HK-2 (cell line): ENCODE results near the gene CTBP1.

Experiments used
- DNase-seq: peaks from one replicate; pipeline ENCODE4 v3.0.0-alpha.2; 2018; ENCODE audit not compliant: unreplicated experiment

Gene CTBP1

DNA sequence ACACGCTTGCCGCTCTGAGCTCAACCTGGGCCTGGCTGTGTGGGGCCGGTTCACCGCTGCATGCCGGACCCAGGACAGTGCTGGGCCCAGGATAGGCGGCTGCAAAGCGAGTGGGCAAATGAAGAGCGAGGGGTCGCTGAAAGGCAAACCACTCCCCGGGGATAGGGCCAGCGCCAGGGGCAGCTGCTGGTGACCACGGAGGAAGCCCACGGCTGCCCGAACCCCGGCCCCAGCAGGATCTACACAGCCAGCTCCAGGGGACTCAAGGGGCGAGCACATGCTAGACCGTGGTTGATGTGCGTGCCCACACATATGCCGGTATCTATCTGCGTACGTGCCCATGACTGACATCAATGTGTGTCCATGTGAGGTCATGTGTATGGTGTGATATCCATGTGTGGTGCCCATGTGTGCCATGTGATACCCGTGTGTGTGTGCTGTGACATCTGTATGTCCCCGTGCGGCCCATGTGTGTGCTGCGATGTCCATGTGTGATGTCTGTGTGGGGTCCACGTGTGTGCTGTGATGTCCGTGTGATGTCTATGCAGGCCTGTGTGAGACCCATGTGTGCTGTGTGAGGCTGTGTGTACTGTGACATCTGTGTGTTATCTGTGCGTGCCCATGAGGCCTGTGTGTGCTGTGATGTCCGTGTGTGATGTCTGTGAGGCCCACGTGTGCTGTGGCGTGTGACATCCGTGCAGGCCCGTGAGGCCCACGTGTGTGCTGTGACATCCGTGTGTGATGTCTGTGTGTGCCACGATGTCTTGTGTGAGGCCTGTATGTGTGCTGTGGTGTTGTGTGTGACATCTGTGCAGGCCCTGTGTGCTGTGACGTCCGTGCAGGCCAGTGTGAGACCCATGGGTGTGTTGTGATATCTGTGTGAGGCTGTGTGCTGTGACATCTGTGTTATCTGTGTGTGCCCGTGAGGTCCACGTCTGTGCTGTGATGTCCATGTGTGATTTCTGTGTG, 24.8 kb downstream of the CTBP1 start:
- no peak for DNase-seq

DNA sequence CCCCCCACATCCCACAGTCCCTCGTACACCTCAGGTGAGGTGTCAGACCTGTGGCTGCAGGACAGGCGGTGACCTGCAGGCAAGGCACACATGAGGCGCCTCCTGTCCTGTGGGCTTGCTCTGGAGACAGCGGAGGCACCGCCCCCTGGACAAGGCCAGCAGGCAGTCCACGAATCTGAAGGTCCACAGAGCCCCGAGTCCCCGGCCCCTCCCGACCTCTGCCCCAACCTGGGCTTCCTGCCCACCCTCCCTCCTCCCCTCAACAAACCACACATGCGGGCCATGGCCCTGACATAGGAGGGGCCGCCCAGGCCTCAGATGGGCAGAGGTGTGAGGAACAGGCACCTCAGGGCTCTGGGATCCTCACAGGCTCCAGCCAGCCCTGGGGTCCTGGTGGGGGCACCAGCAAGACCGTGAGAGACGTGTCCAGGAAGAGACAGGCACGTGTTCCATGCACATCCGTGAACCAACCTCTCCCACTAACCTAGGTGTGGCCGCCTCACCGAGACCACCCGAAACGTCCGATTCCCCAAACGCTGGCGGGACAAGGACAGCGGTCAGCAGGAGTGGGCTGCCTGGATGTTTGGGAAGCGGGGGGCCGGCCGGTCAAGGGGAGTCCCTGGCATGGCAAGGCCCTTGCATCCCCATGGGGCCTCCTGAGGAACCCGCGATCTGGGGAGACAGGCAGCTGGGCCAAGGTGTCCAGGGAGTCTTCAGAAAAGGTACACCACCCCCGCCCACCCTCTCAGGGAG, 25.8 kb downstream of the CTBP1 start:
- DNase-seq: no peak

DNA sequence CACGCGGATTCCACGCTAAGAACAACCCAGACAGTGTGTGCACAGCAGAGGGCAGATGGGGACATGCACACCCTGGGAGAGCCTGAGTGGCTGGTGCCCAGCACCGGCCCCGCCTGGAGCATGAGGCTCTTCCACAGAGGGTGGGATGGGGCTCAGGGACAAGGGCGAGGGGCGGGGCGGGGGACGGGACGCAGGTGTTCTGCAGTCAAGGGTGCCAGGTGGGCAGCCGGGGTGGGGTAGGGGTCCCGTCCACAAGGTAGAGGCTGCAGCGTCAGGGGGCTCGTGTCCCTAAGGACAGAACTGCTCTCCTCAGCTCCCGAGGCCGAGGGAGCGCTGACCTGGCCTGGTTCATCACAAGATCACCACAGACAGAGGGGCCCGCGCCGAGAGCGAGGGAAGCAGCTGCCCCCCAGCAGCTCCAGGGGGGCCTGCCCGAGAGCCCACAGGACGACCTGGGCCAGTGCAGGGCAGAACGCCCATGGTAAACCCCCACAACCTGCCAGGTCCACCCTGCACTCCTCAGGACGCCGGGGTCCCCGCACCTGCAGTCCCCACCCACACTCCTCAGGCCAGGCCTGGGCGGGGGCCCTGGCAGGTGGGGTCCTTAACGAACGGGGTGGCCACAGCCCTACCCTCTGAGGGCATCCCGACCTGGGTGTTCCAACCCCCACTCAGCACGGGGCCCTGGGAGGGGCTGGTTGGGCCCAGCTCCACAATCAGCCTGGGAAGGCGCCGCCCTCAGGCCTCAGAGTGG, 26.7 kb downstream of the CTBP1 start:
- no peak for DNase-seq

DNA sequence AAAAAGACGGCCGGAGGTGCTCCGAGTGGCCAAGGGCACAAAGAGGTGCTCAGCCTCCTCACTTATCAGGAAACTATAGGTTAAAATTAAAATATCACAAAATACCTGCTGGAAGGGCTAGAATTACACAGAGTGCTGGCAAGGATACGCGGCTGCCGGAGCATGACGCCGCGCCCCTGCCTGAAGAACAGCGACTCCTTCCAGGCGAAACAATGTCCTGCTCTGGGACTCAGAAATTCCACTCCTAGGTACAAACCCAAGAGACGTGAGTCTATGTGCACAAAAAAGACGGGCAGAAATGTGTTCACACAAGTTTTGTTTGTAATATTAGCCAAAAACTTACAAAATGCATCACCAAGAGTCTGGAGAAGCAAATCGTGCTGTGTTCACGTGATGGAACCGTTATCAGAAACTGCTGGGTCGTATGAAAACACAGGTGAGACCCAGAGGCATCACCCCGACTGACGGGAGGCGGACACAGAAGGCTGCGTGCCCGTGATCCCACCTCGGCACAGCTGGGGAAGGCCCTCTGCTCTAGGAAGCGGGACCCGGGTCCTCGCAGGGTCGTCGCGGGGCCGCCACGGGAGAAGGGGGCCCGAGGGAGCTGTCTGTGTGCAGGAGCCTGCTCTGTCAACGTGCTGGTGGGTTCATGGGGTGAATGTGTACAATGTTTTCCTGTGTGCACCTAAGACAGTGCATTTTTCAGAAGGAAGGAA, 27.6 kb downstream of the CTBP1 start:
- no peak for DNase-seq

DNA sequence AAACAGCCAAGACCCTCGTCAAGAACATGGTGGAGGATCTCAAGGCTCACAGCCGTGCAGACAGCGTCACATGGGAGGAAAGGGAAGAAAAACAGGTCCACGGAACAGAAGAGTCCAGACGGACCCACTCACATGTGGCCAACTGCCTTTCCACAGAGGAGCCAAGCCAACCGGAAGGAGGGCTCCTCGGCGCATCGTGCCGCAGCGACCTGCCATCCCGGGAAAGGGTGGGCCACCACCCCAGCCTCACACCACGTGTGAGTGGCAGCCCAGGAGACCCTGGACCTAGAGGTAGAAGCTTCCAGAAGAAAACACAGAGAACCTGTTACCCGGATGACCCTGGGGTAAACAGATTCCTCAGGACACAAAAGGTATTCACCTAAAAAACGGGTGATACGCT, 28.4 kb downstream of the CTBP1 start:
- DNase-seq: no peak

DNA sequence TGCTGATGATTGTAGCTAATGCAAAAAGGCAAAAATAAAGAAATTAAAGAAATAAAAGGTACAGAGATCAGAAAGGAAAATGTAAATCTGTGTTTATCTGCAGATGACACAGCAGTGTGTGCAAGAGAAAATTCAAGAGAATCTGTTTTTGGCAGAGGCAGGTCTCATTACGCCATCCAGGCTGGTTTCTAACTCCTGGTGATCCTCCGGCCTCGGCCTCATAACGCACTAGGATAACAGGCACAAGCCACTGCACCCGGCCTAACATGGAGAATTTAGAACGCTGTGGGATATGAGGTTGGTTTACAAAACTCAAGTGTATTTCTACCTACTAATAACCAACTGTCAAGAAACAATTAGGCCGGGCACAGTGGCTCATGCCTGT, 29.4 kb downstream of the CTBP1 start:
- DNase-seq: no peak

DNA sequence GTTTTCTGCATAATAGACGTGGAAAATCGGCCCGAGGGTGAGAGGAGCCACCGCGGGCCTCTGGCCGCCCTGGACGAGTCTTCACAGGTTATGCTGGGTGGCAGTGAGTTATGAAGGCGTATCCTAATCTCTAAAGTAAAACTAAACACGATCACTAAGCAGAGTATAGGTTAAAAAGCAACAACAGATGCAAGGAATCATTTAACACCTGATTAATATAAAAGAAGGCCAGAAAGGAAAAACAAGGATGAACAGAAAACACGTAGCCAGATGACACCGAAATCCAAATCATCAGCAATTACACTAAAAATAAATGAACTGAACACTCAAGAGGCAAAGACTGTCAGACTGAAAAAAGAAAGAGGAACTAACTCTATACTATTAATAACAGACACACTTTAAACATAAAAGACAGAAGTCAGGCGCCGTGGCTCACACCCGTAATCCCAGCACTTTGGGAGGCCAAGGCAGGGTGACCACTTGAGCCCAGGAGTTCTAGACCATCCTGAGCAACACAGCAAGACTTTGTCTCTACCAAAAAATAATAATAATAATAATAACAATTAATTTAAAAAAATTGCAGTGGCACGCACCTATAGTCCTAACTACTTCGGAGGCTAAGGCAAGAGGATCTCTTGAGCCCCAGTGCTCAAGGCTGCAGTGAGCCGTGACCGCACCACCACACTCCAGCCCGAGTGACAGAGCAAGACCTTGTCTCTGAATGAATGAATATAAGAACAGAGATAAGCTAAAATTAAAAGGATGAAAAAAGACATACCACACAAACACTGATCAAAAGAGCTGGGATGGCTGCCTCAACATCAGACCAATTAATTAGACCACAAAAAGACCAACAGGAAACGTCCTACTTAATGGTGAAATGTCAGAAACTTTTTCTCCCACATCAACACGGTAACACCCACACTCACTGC, 30.0 kb downstream of the CTBP1 start:
- DNase-seq: no peak

DNA sequence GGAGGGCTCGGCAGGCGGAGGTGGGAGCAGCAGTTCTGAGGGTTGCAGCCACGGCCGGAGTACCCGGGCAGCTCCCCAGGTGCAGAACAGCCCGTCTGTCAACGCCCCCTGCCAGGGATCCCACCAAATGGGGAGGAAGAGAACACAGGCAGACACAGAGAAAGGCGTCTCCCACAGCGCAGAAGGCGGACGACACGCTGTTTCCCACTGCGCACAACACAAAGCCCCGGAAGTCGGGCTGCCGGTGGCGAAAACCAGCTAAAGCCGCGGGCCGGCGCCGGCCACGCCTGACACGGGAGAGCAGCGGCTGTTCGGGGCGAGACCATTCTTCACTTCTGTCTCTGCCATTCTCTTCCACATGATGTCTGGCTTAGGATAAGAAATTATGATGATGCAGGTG, 31.6 kb downstream of the CTBP1 start:
- no peak for DNase-seq

DNA sequence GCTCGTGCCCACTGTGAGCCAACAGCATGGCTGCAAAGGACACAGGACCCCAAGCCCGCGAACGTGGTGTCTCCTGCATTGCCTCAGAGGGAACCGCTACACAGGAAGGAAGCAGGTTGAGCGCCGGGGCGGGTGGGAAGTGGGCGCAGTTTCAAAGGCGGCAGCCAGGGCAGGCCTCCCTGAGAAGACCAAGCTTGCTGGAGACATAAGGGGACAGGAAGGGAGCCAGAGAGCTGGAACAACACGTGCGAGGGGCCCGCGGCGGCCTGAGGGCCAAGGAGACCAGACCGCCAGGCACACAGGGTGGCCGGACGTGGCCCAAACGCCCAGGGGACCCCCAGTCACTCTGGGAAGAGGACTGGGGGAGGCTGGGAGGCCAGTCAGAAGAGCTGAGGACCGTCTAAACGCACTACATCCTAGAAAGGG, 32.0 kb downstream of the CTBP1 start:
- DNase-seq: no peak

DNA sequence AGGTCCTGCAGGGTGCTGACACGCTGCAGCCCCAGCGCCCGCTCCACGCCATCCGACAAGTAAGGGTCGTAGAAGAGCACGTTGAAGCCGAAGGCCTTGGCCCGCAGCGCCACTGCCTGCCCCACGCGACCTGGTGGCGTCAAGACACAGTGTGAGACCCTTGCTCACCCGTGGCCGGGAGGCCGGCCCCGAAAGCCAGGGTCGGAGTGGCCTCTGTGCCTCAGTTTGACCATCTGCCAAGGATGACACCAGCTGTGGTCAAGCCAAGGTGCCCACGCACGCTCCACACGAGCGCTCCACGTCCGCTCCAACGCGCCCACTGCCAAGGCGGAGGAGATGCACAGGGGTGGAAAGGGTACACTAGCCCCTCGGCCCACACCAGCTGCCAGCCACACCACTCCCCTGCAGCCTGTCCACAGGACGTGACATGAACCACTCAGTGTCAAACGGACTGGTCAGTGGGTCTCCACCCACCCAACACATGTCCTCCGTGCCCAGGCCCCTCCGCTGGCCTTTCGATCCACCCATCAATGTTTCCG, 32.8 kb downstream of the CTBP1 start:
- no peak for DNase-seq

DNA sequence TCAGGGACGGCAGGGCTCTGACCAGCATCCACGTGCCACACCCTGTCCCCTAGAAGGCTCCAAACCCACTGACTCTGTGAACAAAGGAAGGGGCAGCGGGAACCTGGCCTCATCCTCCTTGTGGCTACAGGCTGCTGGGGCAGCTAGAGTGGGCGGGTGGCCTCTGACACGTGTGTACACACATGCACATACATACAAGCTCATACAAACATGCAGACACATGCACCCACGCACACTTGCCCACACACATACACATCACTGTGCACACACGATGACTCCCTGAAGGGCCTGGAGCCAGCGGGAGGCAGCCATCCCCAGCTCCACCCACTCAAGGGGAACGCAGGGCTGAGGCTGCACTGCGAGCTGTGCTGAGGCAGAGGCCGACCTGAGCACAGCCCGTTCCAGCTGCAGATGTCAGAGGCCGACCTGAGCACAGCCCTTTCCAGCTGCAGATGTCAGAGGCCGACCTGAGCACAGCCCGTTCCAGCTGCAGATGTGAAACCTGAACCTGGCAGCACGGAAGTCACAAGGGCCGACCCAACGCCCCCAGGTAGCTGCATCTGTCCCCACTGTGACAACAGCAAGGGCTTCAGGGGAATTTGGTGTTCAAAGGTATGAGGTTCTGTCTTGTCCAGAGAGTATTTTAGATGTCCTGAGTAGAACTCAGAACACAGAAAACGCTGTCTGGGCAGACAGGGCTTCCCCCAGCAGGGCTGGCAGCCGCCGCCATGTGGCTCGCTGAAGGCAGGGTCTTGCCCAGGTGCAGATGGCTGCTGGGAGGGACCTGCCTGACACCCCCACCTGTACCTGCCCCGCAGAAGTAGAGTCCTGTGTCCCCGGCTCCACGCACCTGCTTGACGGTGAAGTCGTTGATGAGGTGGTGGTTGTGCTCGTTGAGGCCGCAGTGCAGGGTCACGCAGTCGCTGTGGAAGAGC, 33.5 kb downstream of the CTBP1 start:
- DNase-seq: no peak

DNA sequence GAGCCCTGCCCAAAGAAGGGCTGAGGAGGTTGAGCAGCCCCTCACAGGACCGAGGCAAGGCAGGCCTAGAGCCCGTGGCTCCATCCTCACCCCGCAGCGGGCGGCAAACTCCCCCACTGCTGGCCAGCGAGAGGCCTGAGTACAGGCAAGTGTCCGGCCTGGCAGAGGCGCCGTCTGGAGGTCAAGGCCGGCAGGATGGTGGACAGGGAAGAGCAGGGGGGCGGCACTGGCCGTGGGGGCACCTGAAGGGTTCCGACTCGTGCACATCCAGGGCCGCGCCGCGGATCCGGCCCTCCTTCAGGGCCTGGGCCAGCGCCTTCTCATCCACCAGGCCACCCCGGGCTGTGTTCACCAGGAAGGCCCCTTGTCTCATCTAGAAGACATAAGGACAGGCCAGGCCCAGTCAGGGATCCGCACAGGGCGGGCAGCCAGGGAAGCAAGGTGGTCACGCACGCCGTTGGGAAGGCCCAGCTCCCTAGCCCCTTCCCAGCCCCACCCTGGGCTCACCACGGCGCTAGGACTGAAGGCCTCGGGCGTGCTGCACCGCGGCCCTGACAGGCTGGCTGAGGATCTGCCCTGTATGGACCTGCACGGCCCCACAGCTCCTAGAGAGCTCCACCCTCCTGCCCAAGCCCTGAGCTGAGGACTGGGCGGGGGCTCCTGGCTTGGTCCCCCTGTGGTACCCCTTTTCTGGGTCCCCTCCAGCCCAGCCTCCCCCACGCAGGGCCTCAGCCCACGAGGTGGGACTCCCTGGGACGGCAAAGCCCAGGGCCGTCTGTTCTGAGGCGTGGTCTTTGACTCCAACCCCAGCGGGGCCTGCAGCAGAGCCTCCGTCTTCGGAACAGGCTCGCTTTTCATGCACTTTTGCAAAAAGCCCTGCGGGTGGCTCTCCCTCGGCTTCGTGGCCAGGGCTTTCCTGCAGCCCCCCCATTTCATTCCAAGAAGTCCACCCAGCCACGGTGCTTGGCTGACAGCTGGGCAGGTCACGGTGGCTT, 34.5 kb downstream of the CTBP1 start:
- no peak for DNase-seq

DNA sequence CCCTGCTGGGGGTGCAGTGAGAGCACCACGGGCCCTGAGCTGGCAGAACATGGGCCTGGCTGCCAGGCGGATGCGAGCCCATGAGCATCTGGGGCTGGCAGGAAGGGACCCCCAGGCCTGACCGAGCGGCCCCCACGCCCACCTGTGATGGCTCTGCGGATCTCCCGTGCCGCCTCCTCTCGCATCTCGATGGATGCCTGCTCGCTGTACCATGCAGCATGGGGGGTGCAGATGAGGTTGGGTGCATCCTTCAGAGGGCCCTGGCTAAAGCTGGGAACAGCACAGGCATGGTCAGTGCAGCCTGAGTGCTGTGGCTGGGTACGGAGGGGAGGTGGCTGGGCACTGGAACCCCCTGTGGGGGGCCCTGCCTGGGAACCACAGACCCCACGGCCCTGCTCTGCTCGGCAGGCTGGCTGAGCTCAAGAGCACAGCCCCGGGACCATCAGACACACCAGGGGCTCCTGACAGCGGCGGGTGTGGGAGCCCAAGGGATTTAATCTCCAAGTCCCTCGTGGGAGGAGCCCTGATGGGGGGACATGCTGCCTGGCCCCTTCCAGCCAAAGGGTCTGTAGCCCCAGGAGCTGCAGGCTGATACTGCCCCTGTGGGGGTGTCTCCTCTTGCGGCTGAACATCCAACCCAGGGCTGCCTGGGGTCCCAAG, 35.5 kb downstream of the CTBP1 start:
- no peak for DNase-seq

DNA sequence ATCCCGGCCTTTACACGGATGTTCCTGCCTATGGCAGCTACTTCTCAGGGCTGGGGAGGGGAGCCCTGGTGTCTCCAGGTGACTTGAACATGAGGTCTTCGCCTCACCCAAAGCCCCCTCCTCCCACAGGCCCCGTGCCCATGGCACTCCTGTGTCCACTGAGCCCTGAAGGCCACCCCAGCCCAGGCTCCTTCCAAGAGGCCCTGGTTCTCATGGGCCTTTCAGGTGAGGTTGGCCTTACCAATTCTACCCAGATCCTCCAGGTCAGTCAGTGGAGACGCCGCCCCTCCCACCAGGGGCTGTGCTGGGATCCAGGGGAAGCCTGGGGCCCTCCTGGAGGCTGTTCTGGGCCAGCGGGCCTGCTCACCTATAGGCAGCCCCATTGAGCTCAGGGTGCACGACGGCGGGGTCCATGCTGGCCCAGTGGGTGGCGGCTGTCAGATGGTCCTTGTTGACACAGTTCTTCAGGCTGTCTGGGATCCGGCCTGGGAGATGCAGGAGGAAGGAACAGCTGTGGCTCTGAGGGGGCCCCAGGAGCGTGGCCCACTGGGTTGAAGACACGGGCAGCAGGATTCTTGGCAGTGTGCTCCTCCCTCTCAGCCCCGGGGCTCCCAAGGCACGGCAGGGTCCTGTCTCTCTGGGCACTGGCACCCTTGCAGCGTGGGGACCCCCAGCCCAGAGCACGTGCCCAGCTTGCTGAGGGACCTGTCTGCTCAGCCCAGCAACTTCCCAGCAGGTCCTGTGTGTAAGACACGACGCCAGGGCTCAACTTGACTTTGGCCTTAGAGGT, 36.2 kb downstream of the CTBP1 start:
- no peak for DNase-seq

DNA sequence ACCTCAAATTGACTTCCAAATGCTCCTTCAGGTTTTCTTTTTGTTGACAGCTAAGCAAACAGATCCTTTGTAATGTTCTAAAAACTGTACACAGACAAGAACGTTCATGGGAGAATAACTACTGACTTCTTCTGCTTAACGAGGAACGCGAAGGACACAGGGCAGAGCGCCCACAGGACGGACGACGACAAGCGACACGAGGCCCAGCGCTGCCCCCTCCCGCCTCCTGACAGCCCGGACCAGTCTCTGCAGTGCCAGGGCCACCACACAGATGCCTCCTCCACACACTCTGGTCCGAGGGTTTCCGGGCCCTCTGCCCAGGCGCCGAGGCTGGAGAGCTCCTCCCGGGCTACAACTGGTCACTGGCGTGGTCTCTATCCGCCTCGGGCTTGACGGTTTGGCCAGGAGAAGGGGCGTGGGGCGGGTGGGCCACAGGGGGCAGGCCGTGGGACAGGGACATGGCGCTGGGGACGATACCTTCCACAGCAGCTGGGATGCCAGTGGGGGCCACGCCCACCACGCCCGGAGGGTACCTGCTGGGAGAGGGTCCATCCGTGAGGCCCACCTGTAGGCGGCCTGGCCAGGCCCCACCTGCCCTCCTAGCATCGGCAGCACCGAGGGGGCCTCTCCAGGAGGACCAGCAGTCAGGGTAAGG, 36.9 kb downstream of the CTBP1 start:
- DNase-seq: no peak

DNA sequence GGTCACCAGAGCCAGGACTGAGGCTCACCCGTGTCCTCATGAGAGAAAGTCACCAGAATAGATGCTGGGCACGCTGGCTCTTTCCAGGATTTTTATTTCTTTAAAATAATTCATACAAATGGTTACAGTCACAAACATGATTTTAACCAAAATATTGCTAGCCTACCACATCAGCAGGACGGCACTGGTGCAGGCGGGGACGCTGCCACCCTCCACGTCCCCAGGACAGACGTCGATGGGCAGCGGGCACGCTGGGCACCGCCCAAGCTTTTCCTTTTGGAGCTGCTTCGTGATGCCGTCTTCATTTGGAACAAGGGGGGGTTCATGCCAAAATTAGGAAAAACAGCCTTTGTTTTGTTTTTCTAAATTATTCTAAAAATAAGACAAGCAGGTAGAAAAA, 37.6 kb downstream of the CTBP1 start:
- no peak for DNase-seq
